Muscle of arm (tissue), 12 donors: ENCODE measurements around the gene SERTAD1. TPM values are rescaled to one million over a fixed set of nuclear protein-coding genes. Genes with fewer than 3 reads are reported as not detected.
"Not testable (repeated sequence)": the region's sequence is repeated elsewhere in the genome, so short reads cannot be mapped to it uniquely, and the experiment has no call there.

ENCODE experiments used
- DNase-seq: peaks from one replicate; pipeline ENCODE4 v3.0.0-alpha.2; 2013
- polyA plus RNA-seq, 12 donors: library from polyadenylated mRNA; unstranded; fragments of 120-200 nt; gene quantifications; one replicate each; pipeline ENCODE4 v1.2.1, GENCODE V29; 2013; ENCODE audit not compliant: insufficient read length in 12 of 12

The SERTAD1 gene
- polyA plus RNA-seq, 12 donors: 3.6 to 8.2 (median 5.0) TPM; not detected in 2

- no peak for DNase-seq
Observed at GRCh38 chr19:40423938-40424337, 1.9 kb downstream of the SERTAD1 start.

GRCh38 chr19:40422748-40423566, 2.8 kb downstream of the SERTAD1 start:
- no peak for DNase-seq

GRCh38 chr19:40421993-40422747, 3.6 kb downstream of the SERTAD1 start:
- DNase-seq: no peak

- DNase-seq: peak; percentile 96
Observed at GRCh38 chr19:40420766-40421765, 4.7 kb downstream of the SERTAD1 start.

GRCh38 chr19:40420451-40420765, 5.4 kb downstream of the SERTAD1 start:
- DNase-seq: no peak

- DNase-seq: no peak
Observed at GRCh38 chr19:40419780-40420179, 6.0 kb downstream of the SERTAD1 start.

GRCh38 chr19:40419066-40419612, 6.7 kb downstream of the SERTAD1 start:
- DNase-seq: no peak

- DNase-seq: no peak
Observed at GRCh38 chr19:40418040-40418439, 7.8 kb downstream of the SERTAD1 start.

- no peak for DNase-seq
Observed at GRCh38 chr19:40417643-40417981, 8.2 kb downstream of the SERTAD1 start.

GRCh38 chr19:40416918-40417642, 8.7 kb downstream of the SERTAD1 start:
- peak; percentile 61 for DNase-seq

- DNase-seq: no peak
Observed at GRCh38 chr19:40415768-40416167, 10.0 kb downstream of the SERTAD1 start.

- DNase-seq: no peak
Observed at GRCh38 chr19:40414542-40415535, 11.0 kb downstream of the SERTAD1 start.

- DNase-seq: peak; percentile 51
Observed at GRCh38 chr19:40413291-40413845, 12.4 kb downstream of the SERTAD1 start, which contains the start of gene PRX. Gene PRX (minus strand): TSS chr19:40413378. CDS start chr19:40407932, 5,446 bp downstream.

GRCh38 chr19:40412866-40413265, 12.9 kb downstream of the SERTAD1 start:
- DNase-seq: no peak

- no peak for DNase-seq
Observed at GRCh38 chr19:40411958-40412499, 13.8 kb downstream of the SERTAD1 start.

- DNase-seq: no peak
Observed at GRCh38 chr19:40411125-40411842, 14.5 kb downstream of the SERTAD1 start.

GRCh38 chr19:40410030-40410389, 15.8 kb downstream of the SERTAD1 start:
- no peak for DNase-seq

- not testable (repeated sequence) for DNase-seq
Observed at GRCh38 chr19:40408598-40408925, 17.2 kb downstream of the SERTAD1 start.
